Neural cell (in vitro differentiated cells): ENCODE results near the gene TBX15. TPM values are rescaled to one million over a fixed set of nuclear protein-coding genes. Genes with fewer than 3 reads are reported as not detected.

Source experiments
- H2AFZ ChIP-seq: fragments of 200-600, 300-800 bp; sonication (generic), shearing (Covaris generic); 2 replicates; pipeline ENCODE4 v1.6.0; 2014; ENCODE audit warnings: low read depth, mild to moderate bottlenecking, antibody characterized with exemption, low read length, moderate library complexity
- H3F3A ChIP-seq: fragments of 200-600 bp; shearing (Covaris generic); 2 replicates; pipeline ENCODE4 v1.6.1; 2016; ENCODE audit warnings: mild to moderate bottlenecking, moderate library complexity, mixed read lengths, antibody characterized with exemption, low read length; ENCODE audit not compliant: insufficient read depth, poor library complexity, severe bottlenecking
- H3K27ac ChIP-seq: fragments of 200-600, 300-800 bp; sonication (generic), shearing (Covaris generic); 2 replicates; pipeline ENCODE4 v1.5.1; 2014; ENCODE audit warnings: mild to moderate bottlenecking, low read length, moderate library complexity
- H3K27me3 ChIP-seq: fragments of 300-800, 200-600 bp; sonication (generic), shearing (Covaris generic); 2 replicates; pipeline ENCODE4 v1.6.0; 2014; ENCODE audit warnings: mild to moderate bottlenecking, low read depth, low read length, moderate library complexity; ENCODE audit not compliant: insufficient read depth
- H3K36me3 ChIP-seq: fragments of 300-800, 200-600 bp; sonication (generic), shearing (Covaris generic); 2 replicates; pipeline ENCODE4 v1.5.1; 2014; ENCODE audit warnings: mild to moderate bottlenecking, antibody characterized with exemption, low read length, moderate library complexity; ENCODE audit not compliant: insufficient read depth
- H3K4me2 ChIP-seq: fragments of 300-800, 200-600 bp; sonication (generic), shearing (Covaris generic); 2 replicates; pipeline ENCODE4 v1.6.0; 2014; ENCODE audit warnings: mild to moderate bottlenecking, low read length
- H3K4me3 ChIP-seq: fragments of 300-800, 200-600 bp; sonication (generic), shearing (Covaris generic); 2 replicates; pipeline ENCODE4 v1.5.1; 2014; ENCODE audit warnings: mild to moderate bottlenecking, low read length, moderate library complexity
- H3K79me2 ChIP-seq: fragments of 200-600 bp; shearing (Covaris generic); replicated peaks from 2 replicates; pipeline ENCODE4 v1.6.0; 2014; ENCODE audit warnings: mild to moderate bottlenecking, low read length, moderate library complexity; ENCODE audit not compliant: insufficient read depth
- H3K9ac ChIP-seq: fragments of 300-800, 200-600 bp; sonication (generic), shearing (Covaris generic); 2 replicates; pipeline ENCODE4 v1.6.1; 2016; ENCODE audit warnings: mild to moderate bottlenecking, low read length, mixed read lengths
- H3K9me2 ChIP-seq: fragments of 200-600 bp; shearing (Covaris generic); 2 replicates; pipeline ENCODE4 v1.6.1; 2016; ENCODE audit warnings: mild to moderate bottlenecking, low read length, mixed read lengths; ENCODE audit not compliant: insufficient read depth
- H3K9me3 ChIP-seq: fragments of 200-600, 300-800 bp; sonication (generic), shearing (Covaris generic); 2 replicates; pipeline ENCODE4 v1.6.1; 2016; ENCODE audit warnings: mild to moderate bottlenecking, mixed run types, low read length, moderate library complexity, mixed read lengths
- H4K20me1 ChIP-seq: fragments of 200-600 bp; shearing (Covaris generic); 2 replicates; pipeline ENCODE4 v1.6.1; 2016; ENCODE audit warnings: mild to moderate bottlenecking, mixed run types; ENCODE audit not compliant: insufficient read depth
- EP300 ChIP-seq: fragments of 450-650 bp; conservative IDR thresholded peaks from 2 replicates; pipeline ENCODE4 v1.6.1; 2014; ENCODE audit warnings: antibody characterized with exemption, mild to moderate bottlenecking, moderate library complexity; ENCODE audit not compliant: poor library complexity, severe bottlenecking
- EZH2 ChIP-seq: fragments of 200-600, 300-800 bp; shearing (Covaris generic), sonication (generic); IDR thresholded peaks from 2 replicates; pipeline ENCODE4 v1.6.1; 2014; ENCODE audit warnings: antibody characterized with exemption, low read length, borderline replicate concordance, mild to moderate bottlenecking; ENCODE audit not compliant: insufficient read depth, poor library complexity, severe bottlenecking
- MXI1 ChIP-seq: fragments of 450-650 bp; conservative IDR thresholded peaks from 2 replicates; pipeline ENCODE4 v1.6.1; 2014; ENCODE audit warnings: antibody characterized with exemption, mild to moderate bottlenecking; ENCODE audit not compliant: poor library complexity, severe bottlenecking
- POLR2AphosphoS5 ChIP-seq: IDR thresholded peaks from 2 replicates; pipeline ENCODE4 v1.6.1; 2012
- RAD21 ChIP-seq: fragments of 450-650 bp; conservative IDR thresholded peaks from 2 replicates; pipeline ENCODE4 v1.6.1; 2014; ENCODE audit warnings: antibody characterized with exemption, mild to moderate bottlenecking, moderate library complexity
- SMC3 ChIP-seq: fragments of 450-650 bp; conservative IDR thresholded peaks from 2 replicates; pipeline ENCODE4 v1.6.1; 2014; ENCODE audit warnings: antibody characterized with exemption, mild to moderate bottlenecking, moderate library complexity; ENCODE audit not compliant: poor library complexity
- TAF1 ChIP-seq: IDR thresholded peaks from 2 replicates; pipeline ENCODE4 v1.6.1; 2012; ENCODE audit warnings: low read depth
- polyA plus RNA-seq: library from polyadenylated mRNA; depleted of rRNA; stranded (reverse); fragments of >200 nt; gene quantifications from 2 replicates; pipeline ENCODE4 v1.2.3, GENCODE V29; 2014
- TF ChIP-seq, protein P1 (sequence below): IDR thresholded peaks from 2 replicates; pipeline ENCODE4 v1.6.1; 2012; ENCODE audit warnings: borderline replicate concordance
- TF ChIP-seq, protein P2 (sequence below): fragments of 450-650 bp; IDR thresholded peaks from 2 replicates; pipeline ENCODE4 v1.5.1; 2014; ENCODE audit warnings: antibody characterized with exemption, mild to moderate bottlenecking, moderate library complexity; ENCODE audit not compliant: poor library complexity, severe bottlenecking

TBX15 gene
- polyA plus RNA-seq, 1 donor from 2014 or later: 0.10 TPM

GRCh38 chr1:118954301-118954905 lies 33.7 kb downstream of the TBX15 start:
- Histone ChIP-seq H3K27ac (no peak overlapping the region), H3K4me2 (no peak overlapping the region), H3K79me2 (no peaks in the 10 kb centered on the region), H3K9me3 (no peaks in the 10 kb centered on the region), H3K27me3 (no peaks in the 10 kb centered on the region), H3K9me2 (no peaks in the 10 kb centered on the region), H3K36me3 (no peaks in the 10 kb centered on the region), H3K4me3 (no peak overlapping the region), H2AFZ (no peak overlapping the region), H4K20me1 (no peaks in the 10 kb centered on the region), H3K9ac (no peak overlapping the region), H3F3A (no peaks in the 10 kb centered on the region)
- TF ChIP-seq TAF1 (no peak), EZH2 (no peak), POLR2AphosphoS5 (no peak), EP300 (no peak), SMC3 (no peak), MXI1 (no peak), RAD21 (no peak)
- TF ChIP-seq, protein P1, sequence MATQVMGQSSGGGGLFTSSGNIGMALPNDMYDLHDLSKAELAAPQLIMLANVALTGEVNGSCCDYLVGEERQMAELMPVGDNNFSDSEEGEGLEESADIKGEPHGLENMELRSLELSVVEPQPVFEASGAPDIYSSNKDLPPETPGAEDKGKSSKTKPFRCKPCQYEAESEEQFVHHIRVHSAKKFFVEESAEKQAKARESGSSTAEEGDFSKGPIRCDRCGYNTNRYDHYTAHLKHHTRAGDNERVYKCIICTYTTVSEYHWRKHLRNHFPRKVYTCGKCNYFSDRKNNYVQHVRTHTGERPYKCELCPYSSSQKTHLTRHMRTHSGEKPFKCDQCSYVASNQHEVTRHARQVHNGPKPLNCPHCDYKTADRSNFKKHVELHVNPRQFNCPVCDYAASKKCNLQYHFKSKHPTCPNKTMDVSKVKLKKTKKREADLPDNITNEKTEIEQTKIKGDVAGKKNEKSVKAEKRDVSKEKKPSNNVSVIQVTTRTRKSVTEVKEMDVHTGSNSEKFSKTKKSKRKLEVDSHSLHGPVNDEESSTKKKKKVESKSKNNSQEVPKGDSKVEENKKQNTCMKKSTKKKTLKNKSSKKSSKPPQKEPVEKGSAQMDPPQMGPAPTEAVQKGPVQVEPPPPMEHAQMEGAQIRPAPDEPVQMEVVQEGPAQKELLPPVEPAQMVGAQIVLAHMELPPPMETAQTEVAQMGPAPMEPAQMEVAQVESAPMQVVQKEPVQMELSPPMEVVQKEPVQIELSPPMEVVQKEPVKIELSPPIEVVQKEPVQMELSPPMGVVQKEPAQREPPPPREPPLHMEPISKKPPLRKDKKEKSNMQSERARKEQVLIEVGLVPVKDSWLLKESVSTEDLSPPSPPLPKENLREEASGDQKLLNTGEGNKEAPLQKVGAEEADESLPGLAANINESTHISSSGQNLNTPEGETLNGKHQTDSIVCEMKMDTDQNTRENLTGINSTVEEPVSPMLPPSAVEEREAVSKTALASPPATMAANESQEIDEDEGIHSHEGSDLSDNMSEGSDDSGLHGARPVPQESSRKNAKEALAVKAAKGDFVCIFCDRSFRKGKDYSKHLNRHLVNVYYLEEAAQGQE: no peak
- TF ChIP-seq, protein P2, sequence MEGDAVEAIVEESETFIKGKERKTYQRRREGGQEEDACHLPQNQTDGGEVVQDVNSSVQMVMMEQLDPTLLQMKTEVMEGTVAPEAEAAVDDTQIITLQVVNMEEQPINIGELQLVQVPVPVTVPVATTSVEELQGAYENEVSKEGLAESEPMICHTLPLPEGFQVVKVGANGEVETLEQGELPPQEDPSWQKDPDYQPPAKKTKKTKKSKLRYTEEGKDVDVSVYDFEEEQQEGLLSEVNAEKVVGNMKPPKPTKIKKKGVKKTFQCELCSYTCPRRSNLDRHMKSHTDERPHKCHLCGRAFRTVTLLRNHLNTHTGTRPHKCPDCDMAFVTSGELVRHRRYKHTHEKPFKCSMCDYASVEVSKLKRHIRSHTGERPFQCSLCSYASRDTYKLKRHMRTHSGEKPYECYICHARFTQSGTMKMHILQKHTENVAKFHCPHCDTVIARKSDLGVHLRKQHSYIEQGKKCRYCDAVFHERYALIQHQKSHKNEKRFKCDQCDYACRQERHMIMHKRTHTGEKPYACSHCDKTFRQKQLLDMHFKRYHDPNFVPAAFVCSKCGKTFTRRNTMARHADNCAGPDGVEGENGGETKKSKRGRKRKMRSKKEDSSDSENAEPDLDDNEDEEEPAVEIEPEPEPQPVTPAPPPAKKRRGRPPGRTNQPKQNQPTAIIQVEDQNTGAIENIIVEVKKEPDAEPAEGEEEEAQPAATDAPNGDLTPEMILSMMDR: no peak

GRCh38 chr1:118951270-118951936 lies 36.7 kb downstream of the TBX15 start:
- Histone ChIP-seq H3K4me2 (no peak overlapping the region), H3F3A (no peaks in the 10 kb centered on the region), H3K4me3 (no peak overlapping the region), H3K9me2 (no peaks in the 10 kb centered on the region), H3K9me3 (no peaks in the 10 kb centered on the region), H4K20me1 (no peaks in the 10 kb centered on the region), H3K36me3 (no peaks in the 10 kb centered on the region), H3K27ac (no peak overlapping the region), H3K79me2 (no peaks in the 10 kb centered on the region), H3K9ac (no peak overlapping the region), H3K27me3 (no peaks in the 10 kb centered on the region), H2AFZ (no peak overlapping the region)
- no peak for TF ChIP-seq RAD21
- TF ChIP-seq, protein P2: no peak
